BJ (cell line): ENCODE data around the gene PER2. TPM values are rescaled to one million over a fixed set of nuclear protein-coding genes. Genes with fewer than 3 reads are reported as not detected.
A peak's percentile ranks its signal among the peaks of the same experiment; 100 is the strongest.
"Not testable (repeated sequence)": the region's sequence is repeated elsewhere in the genome, so short reads cannot be mapped to it uniquely, and the experiment has no call there.

Experiments
- CTCF ChIA-PET: fragments of 350-600 bp; formaldehyde crosslinking; extraction: SDS; loops from one replicate; lab custom pipeline; 2021; ENCODE audit warnings: antibody characterized with exemption, inconsistent platforms; lab: Yijun Ruan, JAX
- POLR2A ChIA-PET: fragments of 300-600 bp; sonication (Branson Sonifier 250); formaldehyde crosslinking; extraction: SDS; loops from one replicate; lab custom pipeline; 2021; ENCODE audit warnings: antibody characterized with exemption; lab: Charles Lee
- DNase-seq: peaks from one replicate; pipeline ENCODE4 v3.0.0-alpha.2; 2011; ENCODE audit warnings: low read depth
- H3K27me3 ChIP-seq: 2 replicates; pipeline ENCODE4 v1.6.0; 2011; ENCODE audit warnings: low read length; ENCODE audit not compliant: control insufficient read depth, insufficient read depth
- H3K36me3 ChIP-seq: 2 replicates; pipeline ENCODE4 v1.5.1; 2011; ENCODE audit warnings: low read length; ENCODE audit not compliant: control insufficient read depth, insufficient read depth
- H3K4me3 ChIP-seq: 2 replicates; pipeline ENCODE4 v1.5.1; 2011; ENCODE audit warnings: low read depth, mild to moderate bottlenecking, control low read depth, low read length
- CTCF ChIP-seq: IDR thresholded peaks from 2 replicates; pipeline ENCODE4 v1.5.1; 2011; ENCODE audit warnings: low read depth, mild to moderate bottlenecking, control low read depth, inconsistent platforms, low read length, moderate library complexity; ENCODE audit not compliant: insufficient read depth
- polyA plus RNA-seq: library from polyadenylated mRNA; depleted of rRNA; stranded (reverse); fragments of >200 nt; gene quantifications from 2 replicates; pipeline ENCODE4 v1.2.3, GENCODE V29; 2011

Gene PER2
- polyA plus RNA-seq, 1 experiment, result 3.1 TPM

GRCh38 chr2:238325694-238326093 lies 37.3 kb upstream of the PER2 start:
- POLR2A ChIA-PET, result no interaction called here
- Histone ChIP-seq H3K4me3 (no peak overlapping the region), H3K27me3 (no peaks in the 10 kb centered on the region), H3K36me3 (peaks cover 11% of the 10 kb centered on the region)
- TF ChIP-seq CTCF, result no peak
- DNase-seq, result no peak
- CTCF ChIA-PET, result interaction anchor here (1.4 kb wide), 1 partner anchor 21 kb away, joined by 6 read pairs; no protein-coding TSS in a partner anchor

- H3K4me3 ChIP-seq, DNase-seq, H3K27me3 ChIP-seq, POLR2A ChIA-PET, CTCF ChIA-PET, H3K36me3 ChIP-seq: not testable (repeated sequence)
Observed at GRCh38 chr2:238324248-238324647, 35.8 kb upstream of the PER2 start.

- H3K4me3 ChIP-seq, result no peak overlapping the region
- DNase-seq, result no peak
- ChIA-PET POLR2A (no interaction called here), CTCF (interaction anchor here (1.0 kb wide), 1 partner anchor 17 kb away, joined by 3 read pairs; no protein-coding TSS in a partner anchor)
- TF ChIP-seq CTCF, result no peak
- no peaks in the 10 kb centered on the region for H3K27me3 ChIP-seq
- H3K36me3 ChIP-seq, result peaks cover 4% of the 10 kb centered on the region; the same call in 1 of the 2 replicates
Observed at GRCh38 chr2:238322001-238322411, 33.6 kb upstream of the PER2 start.

- Histone ChIP-seq H3K27me3 (no peaks in the 10 kb centered on the region), H3K4me3 (peak overlapping the region; percentile 82), H3K36me3 (peaks cover 4% of the 10 kb centered on the region; the same call in 1 of the 2 replicates)
- POLR2A ChIA-PET, result no interaction called here
- no peak for DNase-seq
- CTCF ChIA-PET, result interaction anchor here (0.6 to 1.0 kb wide), 3 partner anchors 18 to 48 kb away, joined by 3 read pairs; no protein-coding TSS in a partner anchor
- no peak for TF ChIP-seq CTCF
Observed at GRCh38 chr2:238321467-238321866, 33.1 kb upstream of the PER2 start.

GRCh38 chr2:238320648-238321281 lies 32.4 kb upstream of the PER2 start:
- H3K27me3 ChIP-seq, result peaks cover 2% of the 10 kb centered on the region; the same call in 1 of the 2 replicates
- POLR2A ChIA-PET, result no interaction called here
- no peak for DNase-seq
- CTCF ChIA-PET, result interaction anchor here (0.8 kb wide), 1 partner anchor 47 kb away, joined by 3 read pairs; no protein-coding TSS in a partner anchor
- H3K36me3 ChIP-seq, result peaks cover 3% of the 10 kb centered on the region; the same call in 1 of the 2 replicates
- TF ChIP-seq CTCF, result no peak
- H3K4me3 ChIP-seq, result peak overlapping the region; percentile 82

GRCh38 chr2:238320246-238320647 lies 31.8 kb upstream of the PER2 start, which contains the start of gene TRAF3IP1:
TRAF3IP1 (plus strand) TSS chr2:238320518; CDS start chr2:238320663, 145 bp downstream.
- no peak for TF ChIP-seq CTCF
- CTCF ChIA-PET, result no interaction called here
- peak; percentile 58 for DNase-seq
- Histone ChIP-seq H3K36me3 (peaks cover 3% of the 10 kb centered on the region; the same call in 1 of the 2 replicates), H3K27me3 (peaks cover 2% of the 10 kb centered on the region; the same call in 1 of the 2 replicates), H3K4me3 (peak within 1 kb of the TSS; percentile 82)
- POLR2A ChIA-PET, result no interaction called here
